ENCODE data around the gene B9D1.

The B9D1 gene

GRCh38 chr17:19345486-19346350 lies 16.8 kb downstream of the B9D1 start:
- Histone ChIP-seq H3K9me3 (ENCODE audit: insufficient read depth, low read length) (no peaks in the 10 kb centered on the region), H3K4me2 (ENCODE audit: low read depth, low read length, poor library complexity, severe bottlenecking) (no peak overlapping the region), H3F3A (ENCODE audit: insufficient read depth) (no peaks in the 10 kb centered on the region), H3K9ac (ENCODE audit: low read length) (no peak overlapping the region), H4K20me1 (ENCODE audit: low read depth, low read length) (no peaks in the 10 kb centered on the region), H3K36me3 (ENCODE audit: low read length) (no peaks in the 10 kb centered on the region), H3K4me3 (ENCODE audit: insufficient read depth, low read length, poor library complexity, severe bottlenecking) (no peak overlapping the region), H2AFZ (ENCODE audit: low read depth, low read length, severe bottlenecking) (no peak overlapping the region), H3K27ac (ENCODE audit: low read depth, low read length) (no peak overlapping the region), H3K79me2 (ENCODE audit: insufficient read depth, low read length) (no peaks in the 10 kb centered on the region), H3K9me2 (replicated peaks; ENCODE audit: insufficient read depth, low read length) (no peaks in the 10 kb centered on the region), H3K27me3 (ENCODE audit: low read length) (no peaks in the 10 kb centered on the region)
- TF ChIP-seq CTCF (IDR thresholded peaks at IDR 0.05; ENCODE audit: insufficient read depth, low read length, poor library complexity, severe bottlenecking), result no peak
- TF ChIP-seq EZH2phosphoT487 (conservative IDR thresholded peaks at IDR 0.05; ENCODE audit: low read length), result no peak

- H3F3A ChIP-seq (ENCODE audit: insufficient read depth), result no peaks in the 10 kb centered on the region
- no peak overlapping the region for H3K4me3 ChIP-seq (ENCODE audit: insufficient read depth, low read length, poor library complexity, severe bottlenecking)
- H4K20me1 ChIP-seq (ENCODE audit: low read depth, low read length), result no peaks in the 10 kb centered on the region
- no peak overlapping the region for H3K27ac ChIP-seq (ENCODE audit: low read depth, low read length)
- no peaks in the 10 kb centered on the region for H3K9me2 ChIP-seq (replicated peaks; ENCODE audit: insufficient read depth, low read length)
- TF ChIP-seq EZH2phosphoT487 (conservative IDR thresholded peaks at IDR 0.05; ENCODE audit: low read length), result no peak
- TF ChIP-seq CTCF (IDR thresholded peaks at IDR 0.05; ENCODE audit: insufficient read depth, low read length, poor library complexity, severe bottlenecking), result no peak
- H3K27me3 ChIP-seq (ENCODE audit: low read length), result no peaks in the 10 kb centered on the region
- no peaks in the 10 kb centered on the region for H3K9me3 ChIP-seq (ENCODE audit: insufficient read depth, low read length)
- H3K36me3 ChIP-seq (ENCODE audit: low read length), result no peaks in the 10 kb centered on the region
- no peaks in the 10 kb centered on the region for H3K79me2 ChIP-seq (ENCODE audit: insufficient read depth, low read length)
- H3K4me2 ChIP-seq (ENCODE audit: low read depth, low read length, poor library complexity, severe bottlenecking), result no peak overlapping the region
- H2AFZ ChIP-seq (ENCODE audit: low read depth, low read length, severe bottlenecking), result no peak overlapping the region
- no peak overlapping the region for H3K9ac ChIP-seq (ENCODE audit: low read length)
Observed at GRCh38 chr17:19345067-19345460, 17.5 kb downstream of the B9D1 start.

GRCh38 chr17:19344311-19345066 lies 18.0 kb downstream of the B9D1 start:
- Histone ChIP-seq H2AFZ (ENCODE audit: low read depth, low read length, severe bottlenecking) (no peak overlapping the region), H3K36me3 (ENCODE audit: low read length) (no peaks in the 10 kb centered on the region), H3F3A (ENCODE audit: insufficient read depth) (no peaks in the 10 kb centered on the region), H3K9ac (ENCODE audit: low read length) (no peak overlapping the region), H3K9me2 (replicated peaks; ENCODE audit: insufficient read depth, low read length) (no peaks in the 10 kb centered on the region), H3K4me2 (ENCODE audit: low read depth, low read length, poor library complexity, severe bottlenecking) (no peak overlapping the region), H3K27ac (ENCODE audit: low read depth, low read length) (no peak overlapping the region), H3K27me3 (ENCODE audit: low read length) (no peaks in the 10 kb centered on the region), H3K79me2 (ENCODE audit: insufficient read depth, low read length) (no peaks in the 10 kb centered on the region), H3K4me3 (ENCODE audit: insufficient read depth, low read length, poor library complexity, severe bottlenecking) (no peak overlapping the region), H3K9me3 (ENCODE audit: insufficient read depth, low read length) (no peaks in the 10 kb centered on the region), H4K20me1 (ENCODE audit: low read depth, low read length) (no peaks in the 10 kb centered on the region)
- TF ChIP-seq CTCF (IDR thresholded peaks at IDR 0.05; ENCODE audit: insufficient read depth, low read length, poor library complexity, severe bottlenecking) (no peak), EZH2phosphoT487 (conservative IDR thresholded peaks at IDR 0.05; ENCODE audit: low read length) (no peak)

All from SU-DHL-6 (cell line).